Measurements from ENCODE around the gene LPCAT4. TPM values are rescaled to one million over a fixed set of nuclear protein-coding genes. Genes with fewer than 3 reads are reported as not detected.

LPCAT4 gene
- polyA plus RNA-seq, 1 of the 3 experiments (the other 2 are of a cell fraction), result 88.4 TPM

DNA sequence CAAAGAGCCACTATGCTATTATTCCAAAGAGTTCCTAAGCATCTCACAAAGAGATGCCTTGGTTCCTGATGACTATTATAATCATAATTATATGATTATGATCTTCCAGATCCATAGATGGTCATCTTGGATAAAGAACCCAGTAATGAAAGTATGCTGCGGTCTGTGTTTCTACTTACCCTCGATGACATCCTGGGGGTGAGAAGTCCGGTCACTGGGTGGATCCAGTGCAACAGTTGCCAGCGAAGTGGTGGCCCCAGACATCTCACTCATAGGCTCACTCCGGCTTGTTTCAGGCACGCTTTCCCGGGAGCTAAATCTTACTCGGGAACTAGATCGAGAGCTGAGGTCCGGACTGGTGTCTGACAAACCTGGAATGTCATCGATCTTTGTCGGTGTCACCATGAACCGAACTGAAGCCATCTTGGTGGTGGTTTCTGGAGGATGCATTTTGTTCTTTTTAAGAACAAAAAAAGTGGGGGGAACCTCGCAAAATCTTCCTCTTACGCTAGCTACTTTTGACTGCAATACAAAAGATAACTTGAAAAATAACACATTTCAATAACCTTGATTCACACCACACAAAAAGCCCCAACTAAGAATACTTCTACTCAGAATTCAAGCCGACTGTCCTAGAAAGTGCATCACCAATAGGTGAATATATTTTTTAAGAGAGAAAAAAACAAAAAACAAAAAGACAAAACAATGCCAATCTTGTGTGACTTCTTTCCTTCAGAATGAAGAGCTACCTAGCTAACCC, 30.6 kb downstream of the LPCAT4 start:
- POLR2A ChIA-PET, result interaction anchor here (1.8 to 3.3 kb wide), 2 partner anchors 31 to 297 kb away, joined by 4 to 19 read pairs; partner anchors contain the start of genes AVEN and LPCAT4

More for the DNA sequence above, 30.6 kb downstream of the LPCAT4 start:
- no peaks in the 10 kb centered on the region for H3K27me3 ChIP-seq (ENCODE audit: insufficient read depth)
- no peaks in the 10 kb centered on the region for H3K9me2 ChIP-seq
- peak overlapping the region; percentile 80; the same call in 1 of the 2 replicates for H3K9ac ChIP-seq
- CTCF ChIA-PET, result interaction anchor here (1.1 to 2.1 kb wide), 4 partner anchors 8 to 127 kb away, joined by 3 to 9 read pairs (median 6); partner anchors contain the start of genes KATNBL1 and LPCAT4
- peaks cover 26% of the 10 kb centered on the region for H3F3A ChIP-seq (replicated peaks; ENCODE audit: insufficient read depth)
- peaks cover 56% of the 10 kb centered on the region for H3K79me2 ChIP-seq (ENCODE audit: insufficient read depth)
- no peak for DNase-seq
- no peaks in the 10 kb centered on the region for H4K20me1 ChIP-seq (ENCODE audit: insufficient read depth)
- peak overlapping the region; percentile 79; the same call in 1 of the 2 replicates for H2AFZ ChIP-seq (ENCODE audit: low read depth)
- no peak overlapping the region for H3K27ac ChIP-seq (ENCODE audit: low read depth in 2 of 2, low read length in 1 of 2)
- 88% methylated on average over 15 of the region's 16 CpGs for WGBS (ENCODE audit: low lambda C conversion rate)
- H3K36me3 ChIP-seq (replicated peaks in 1 of 2; ENCODE audit: control insufficient read depth in 1 of 2, insufficient read depth in 2 of 2, low read length in 1 of 2), result peaks cover 19 to 32% of the 10 kb centered on the region in 2 experiments
- TF ChIP-seq, protein P1, sequence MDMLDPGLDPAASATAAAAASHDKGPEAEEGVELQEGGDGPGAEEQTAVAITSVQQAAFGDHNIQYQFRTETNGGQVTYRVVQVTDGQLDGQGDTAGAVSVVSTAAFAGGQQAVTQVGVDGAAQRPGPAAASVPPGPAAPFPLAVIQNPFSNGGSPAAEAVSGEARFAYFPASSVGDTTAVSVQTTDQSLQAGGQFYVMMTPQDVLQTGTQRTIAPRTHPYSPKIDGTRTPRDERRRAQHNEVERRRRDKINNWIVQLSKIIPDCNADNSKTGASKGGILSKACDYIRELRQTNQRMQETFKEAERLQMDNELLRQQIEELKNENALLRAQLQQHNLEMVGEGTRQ (IDR thresholded peaks at IDR 0.05; ENCODE audit: borderline replicate concordance, low read depth, low read length), result no peak
- no peak for TF ChIP-seq RCOR1 (IDR thresholded peaks at IDR 0.05; ENCODE audit: low read length)
- no peak for TF ChIP-seq GATA2 (CRISPR knock-in tag; IDR thresholded peaks at IDR 0.05)
- no peak for TF ChIP-seq RFX5 (IDR thresholded peaks at IDR 0.05; ENCODE audit: low read length)
- TF ChIP-seq, protein P2, sequence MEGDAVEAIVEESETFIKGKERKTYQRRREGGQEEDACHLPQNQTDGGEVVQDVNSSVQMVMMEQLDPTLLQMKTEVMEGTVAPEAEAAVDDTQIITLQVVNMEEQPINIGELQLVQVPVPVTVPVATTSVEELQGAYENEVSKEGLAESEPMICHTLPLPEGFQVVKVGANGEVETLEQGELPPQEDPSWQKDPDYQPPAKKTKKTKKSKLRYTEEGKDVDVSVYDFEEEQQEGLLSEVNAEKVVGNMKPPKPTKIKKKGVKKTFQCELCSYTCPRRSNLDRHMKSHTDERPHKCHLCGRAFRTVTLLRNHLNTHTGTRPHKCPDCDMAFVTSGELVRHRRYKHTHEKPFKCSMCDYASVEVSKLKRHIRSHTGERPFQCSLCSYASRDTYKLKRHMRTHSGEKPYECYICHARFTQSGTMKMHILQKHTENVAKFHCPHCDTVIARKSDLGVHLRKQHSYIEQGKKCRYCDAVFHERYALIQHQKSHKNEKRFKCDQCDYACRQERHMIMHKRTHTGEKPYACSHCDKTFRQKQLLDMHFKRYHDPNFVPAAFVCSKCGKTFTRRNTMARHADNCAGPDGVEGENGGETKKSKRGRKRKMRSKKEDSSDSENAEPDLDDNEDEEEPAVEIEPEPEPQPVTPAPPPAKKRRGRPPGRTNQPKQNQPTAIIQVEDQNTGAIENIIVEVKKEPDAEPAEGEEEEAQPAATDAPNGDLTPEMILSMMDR (IDR thresholded peaks at IDR 0.05), result no peak
- no peak for TF ChIP-seq NFIC (IDR thresholded peaks at IDR 0.05; ENCODE audit: borderline replicate concordance)
- TF ChIP-seq, protein P3, sequence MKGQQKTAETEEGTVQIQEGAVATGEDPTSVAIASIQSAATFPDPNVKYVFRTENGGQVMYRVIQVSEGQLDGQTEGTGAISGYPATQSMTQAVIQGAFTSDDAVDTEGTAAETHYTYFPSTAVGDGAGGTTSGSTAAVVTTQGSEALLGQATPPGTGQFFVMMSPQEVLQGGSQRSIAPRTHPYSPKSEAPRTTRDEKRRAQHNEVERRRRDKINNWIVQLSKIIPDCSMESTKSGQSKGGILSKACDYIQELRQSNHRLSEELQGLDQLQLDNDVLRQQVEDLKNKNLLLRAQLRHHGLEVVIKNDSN (IDR thresholded peaks at IDR 0.05; ENCODE audit: borderline replicate concordance, low read depth), result no peak
- no peak for TF ChIP-seq SIN3A (IDR thresholded peaks at IDR 0.05; ENCODE audit: borderline replicate concordance, low read depth, low read length)
- TF ChIP-seq POLR2AphosphoS5 (IDR thresholded peaks at IDR 0.05; ENCODE audit: low read depth, low read length), result no peak
- TF ChIP-seq MXI1 (IDR thresholded peaks at IDR 0.05; ENCODE audit: low read depth, low read length), result no peak
- TF ChIP-seq, protein P4, sequence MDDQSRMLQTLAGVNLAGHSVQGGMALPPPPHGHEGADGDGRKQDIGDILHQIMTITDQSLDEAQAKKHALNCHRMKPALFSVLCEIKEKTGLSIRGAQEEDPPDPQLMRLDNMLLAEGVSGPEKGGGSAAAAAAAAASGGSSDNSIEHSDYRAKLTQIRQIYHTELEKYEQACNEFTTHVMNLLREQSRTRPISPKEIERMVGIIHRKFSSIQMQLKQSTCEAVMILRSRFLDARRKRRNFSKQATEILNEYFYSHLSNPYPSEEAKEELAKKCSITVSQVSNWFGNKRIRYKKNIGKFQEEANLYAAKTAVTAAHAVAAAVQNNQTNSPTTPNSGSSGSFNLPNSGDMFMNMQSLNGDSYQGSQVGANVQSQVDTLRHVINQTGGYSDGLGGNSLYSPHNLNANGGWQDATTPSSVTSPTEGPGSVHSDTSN (IDR thresholded peaks at IDR 0.05), result no peak
- no peak for TF ChIP-seq YY1 (IDR thresholded peaks at IDR 0.05; ENCODE audit: low read depth)
- no peak for TF ChIP-seq SMC3 (IDR thresholded peaks at IDR 0.05; ENCODE audit: low read depth, low read length)
- no peak for TF ChIP-seq TCF12 (IDR thresholded peaks at IDR 0.05)
- TF ChIP-seq MEF2A (IDR thresholded peaks at IDR 0.05; ENCODE audit: borderline replicate concordance, low read depth), result no peak
- TF ChIP-seq NRF1 (IDR thresholded peaks at IDR 0.05; ENCODE audit: low read depth, low read length), result no peak
- TF ChIP-seq EP300 (IDR thresholded peaks at IDR 0.05; ENCODE audit: borderline replicate concordance in 1 of 2, low read depth in 1 of 2, low read length in 1 of 2), result no peak
- no peak for TF ChIP-seq FOXM1 (IDR thresholded peaks at IDR 0.05; ENCODE audit: low read depth)
- peaks cover 10 to 27% of the 10 kb centered on the region in 2 experiments; a peak in 3 of 4 replicates for H3K4me1 ChIP-seq (ENCODE audit: control insufficient read depth in 1 of 2, insufficient read depth in 2 of 2, low read depth in 1 of 2, low read length in 1 of 2)
- peak overlapping the region; percentile 87 for H3K4me3 ChIP-seq (ENCODE audit: low read depth in 2 of 2, low read length in 1 of 2)
- H3K4me2 ChIP-seq, result peak overlapping the region; percentile 93
- no peaks in the 10 kb centered on the region for H3K9me3 ChIP-seq

Measured in SK-N-SH (cell line).